Astrocyte of the cerebellum (primary cell): ENCODE results near the gene NAPG.

Experiments used
- DNase-seq: peaks from one replicate; pipeline ENCODE4 v3.0.0-alpha.2; 2011; ENCODE audit warnings: low read depth
- H3K4me3 ChIP-seq: 2 replicates; pipeline ENCODE4 v1.5.1; 2011; ENCODE audit warnings: mild to moderate bottlenecking, low read depth, low read length, moderate library complexity
- CTCF ChIP-seq: IDR thresholded peaks from 2 replicates; pipeline ENCODE4 v1.5.1; 2012; ENCODE audit warnings: low read length, low read depth, moderate library complexity, mild to moderate bottlenecking; ENCODE audit errors: missing control alignments
- in situ Hi-C: cut with HindIII; loops from 2 replicates; pipeline ENCODE4 v1.10.0; 2017; ENCODE audit warnings: low sequenced_read_pairs

The NAPG gene

GRCh38 chr18:10519366-10519765 is 6.5 kb upstream of the NAPG start:
- no peak for DNase-seq
- in situ Hi-C loops: no loop called here
- H3K4me3 ChIP-seq: no peak overlapping the region
- no peak for TF ChIP-seq CTCF

- DNase-seq: peak; percentile 97
- no peak overlapping the region for H3K4me3 ChIP-seq
- TF ChIP-seq CTCF: peak; percentile 87
- in situ Hi-C loops: no loop called here
Observed at GRCh38 chr18:10519999-10520935, 5.6 kb upstream of the NAPG start.

- no peak overlapping the region for H3K4me3 ChIP-seq
- no peak for DNase-seq
- in situ Hi-C loops: no loop called here
- TF ChIP-seq CTCF: no peak
Observed at GRCh38 chr18:10521566-10521965, 4.3 kb upstream of the NAPG start.

- DNase-seq: no peak
- in situ Hi-C loops: no loop called here
- no peak for TF ChIP-seq CTCF
- no peak overlapping the region for H3K4me3 ChIP-seq
Observed at GRCh38 chr18:10522574-10522973, 3.3 kb upstream of the NAPG start.

GRCh38 chr18:10523544-10523943 is 2.3 kb upstream of the NAPG start:
- in situ Hi-C loops: no loop called here
- TF ChIP-seq CTCF: no peak
- no peak overlapping the region for H3K4me3 ChIP-seq
- no peak for DNase-seq

GRCh38 chr18:10524507-10525370 is 1.1 kb upstream of the NAPG start:
- in situ Hi-C loops: no loop called here
- no peak overlapping the region for H3K4me3 ChIP-seq
- peak; percentile 44 for DNase-seq
- TF ChIP-seq CTCF: no peak
